NB4 (cell line): ENCODE results near the gene LRRC36.

Experiments used
- DNase-seq: peaks from one replicate; pipeline ENCODE4 v3.0.0; 2010; ENCODE audit warnings: low read depth
- H3K4me3 ChIP-seq: one replicate; pipeline ENCODE4 v1.5.1; 2011; ENCODE audit warnings: mild to moderate bottlenecking, low read depth, low read length, moderate library complexity
- MAX ChIP-seq: IDR thresholded peaks from 2 replicates; pipeline ENCODE4 v1.6.1; 2011; ENCODE audit warnings: low read depth, low read length
- MYC ChIP-seq: IDR thresholded peaks from 2 replicates; pipeline ENCODE4 v1.6.1; 2011; ENCODE audit warnings: low read depth, low read length
- POLR2A ChIP-seq: IDR thresholded peaks from 2 replicates; pipeline ENCODE4 v1.6.1; 2011; ENCODE audit warnings: mild to moderate bottlenecking; ENCODE audit not compliant: insufficient read length; ENCODE audit errors: extremely low read depth
- TF ChIP-seq, protein P1 (sequence below): IDR thresholded peaks from one replicate; pipeline ENCODE4 v1.5.1; 2012; ENCODE audit warnings: low read depth, low read length

LRRC36 gene

GRCh38 chr16:67433131-67433719, 106.6 kb downstream of the LRRC36 start:
- no peak overlapping the region for H3K4me3 ChIP-seq
- DNase-seq, result no peak
- TF ChIP-seq MYC (no peak), POLR2A (no peak), MAX (no peak)
- TF ChIP-seq, protein P1, sequence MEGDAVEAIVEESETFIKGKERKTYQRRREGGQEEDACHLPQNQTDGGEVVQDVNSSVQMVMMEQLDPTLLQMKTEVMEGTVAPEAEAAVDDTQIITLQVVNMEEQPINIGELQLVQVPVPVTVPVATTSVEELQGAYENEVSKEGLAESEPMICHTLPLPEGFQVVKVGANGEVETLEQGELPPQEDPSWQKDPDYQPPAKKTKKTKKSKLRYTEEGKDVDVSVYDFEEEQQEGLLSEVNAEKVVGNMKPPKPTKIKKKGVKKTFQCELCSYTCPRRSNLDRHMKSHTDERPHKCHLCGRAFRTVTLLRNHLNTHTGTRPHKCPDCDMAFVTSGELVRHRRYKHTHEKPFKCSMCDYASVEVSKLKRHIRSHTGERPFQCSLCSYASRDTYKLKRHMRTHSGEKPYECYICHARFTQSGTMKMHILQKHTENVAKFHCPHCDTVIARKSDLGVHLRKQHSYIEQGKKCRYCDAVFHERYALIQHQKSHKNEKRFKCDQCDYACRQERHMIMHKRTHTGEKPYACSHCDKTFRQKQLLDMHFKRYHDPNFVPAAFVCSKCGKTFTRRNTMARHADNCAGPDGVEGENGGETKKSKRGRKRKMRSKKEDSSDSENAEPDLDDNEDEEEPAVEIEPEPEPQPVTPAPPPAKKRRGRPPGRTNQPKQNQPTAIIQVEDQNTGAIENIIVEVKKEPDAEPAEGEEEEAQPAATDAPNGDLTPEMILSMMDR, result no peak
